Testis (tissue), 3 donors: Measurements from ENCODE around the gene COL11A1. TPM values are rescaled to one million over a fixed set of nuclear protein-coding genes. Genes with fewer than 3 reads are reported as not detected.
"Not testable (repeated sequence)": the region's sequence is repeated elsewhere in the genome, so short reads cannot be mapped to it uniquely, and the experiment has no call there.

Experiments used
- DNase-seq: peaks from one replicate; pipeline ENCODE4 v3.0.0-alpha.2; 2019
- H3K27ac ChIP-seq, 2 donors: fragments of 200-600 bp; sonication (generic); one replicate each; pipeline ENCODE4 v1.5.1; 2019
- H3K27me3 ChIP-seq: fragments of 200-600 bp; sonication (generic); one replicate; pipeline ENCODE4 v1.5.1; 2019
- H3K36me3 ChIP-seq: fragments of 200-600 bp; sonication (generic); one replicate; pipeline ENCODE4 v1.5.1; 2017; ENCODE audit warnings: low read depth; ENCODE audit errors: missing control alignments
- H3K4me1 ChIP-seq: fragments of 200-600 bp; sonication (generic); one replicate; pipeline ENCODE4 v1.5.1; 2019
- H3K4me3 ChIP-seq, 2 donors: fragments of 200-600 bp; sonication (generic); one replicate each; pipeline ENCODE4 v1.5.1; 2017 to 2019
- H3K9me3 ChIP-seq: fragments of 200-600 bp; sonication (generic); one replicate; pipeline ENCODE4 v1.5.1; 2017
- CTCF ChIP-seq, 3 experiments: fragments of 450-650 bp in 2 of 3; fragments of 200-600 bp in 1 of 3; sonication (generic) in 1 of 3; IDR thresholded peaks; one replicate each; pipeline ENCODE4 v1.5.1; 2016 to 2019; ENCODE audit warnings: antibody characterized with exemption in 3 of 3, mild to moderate bottlenecking in 2 of 3, moderate library complexity in 1 of 3
- POLR2A ChIP-seq: fragments of 450-650 bp; IDR thresholded peaks from one replicate; pipeline ENCODE4 v1.6.1; 2017; ENCODE audit warnings: antibody characterized with exemption, mild to moderate bottlenecking, moderate library complexity
- WGBS, 2 donors: methylation state at CpG; one replicate each; pipeline ENCODE4 v1.1.5; 2018; 5-methylcytosine and 5-hydroxymethylcytosine counted together
- intact Hi-C: fragments of 100-400 bp; cut with DNase I; formaldehyde crosslinking; loops from one replicate; pipeline ENCODE4 v1.15.1; 2023; ENCODE audit warnings: low total_unique reads
- polyA plus RNA-seq: library from polyadenylated mRNA; stranded (reverse); fragments of 350-450 nt; fragmentation: Illumina TruSeq; extraction: RNeasy Lipid Tissue Mini Kit (QIAGEN cat#74804); gene quantifications from one replicate; pipeline ENCODE4 v1.2.3, GENCODE V29; 2014; ENCODE audit warnings: low read depth, low replicate concordance; ENCODE audit not compliant: insufficient read depth
- total RNA-seq, 2 donors: library from RNA; depleted of rRNA; stranded (reverse); fragments of >200 nt; gene quantifications; one replicate each; pipeline ENCODE4 v1.2.3, GENCODE V29; 2016

COL11A1 gene
- total and polyA plus RNA-seq, 3 donors from 2014 or later = 3.5 to 7.0 (median 4.0) TPM

DNA sequence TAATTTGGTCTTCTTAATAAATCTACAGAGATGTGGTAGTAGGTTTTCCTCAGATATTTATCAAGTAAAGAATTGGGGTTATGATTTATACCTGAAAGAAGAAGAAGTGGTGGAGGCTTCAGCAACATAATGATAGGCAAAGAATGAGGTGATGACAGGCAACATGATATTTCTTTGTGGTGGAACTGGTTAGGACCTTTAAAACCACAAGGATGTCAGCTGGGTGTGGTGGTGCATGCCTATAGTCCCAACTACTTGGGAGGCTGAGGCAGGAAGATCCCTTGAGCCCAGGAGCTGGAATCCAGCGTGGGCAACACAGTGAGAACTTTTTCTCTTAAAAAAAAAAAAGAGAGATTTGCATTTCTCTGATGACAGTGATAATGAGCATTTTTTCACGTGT is 34.1 kb upstream of the COL11A1 start:
- H3K27me3 ChIP-seq = no peaks in the 10 kb centered on the region
- no peaks in the 10 kb centered on the region for H3K9me3 ChIP-seq
- no peak overlapping the region for H3K27ac ChIP-seq
- TF ChIP-seq POLR2A = no peak
- no peak for TF ChIP-seq CTCF (IDR thresholded peaks at IDR 0.05)
- 68% methylated on average over 2 of the region's 2 CpGs for WGBS, 2 donors
- no peak for DNase-seq
- H3K4me3 ChIP-seq = no peak overlapping the region
- H3K4me1 ChIP-seq = no peaks in the 10 kb centered on the region
- no peaks in the 10 kb centered on the region for H3K36me3 ChIP-seq
- intact Hi-C loops = no loop called here

GRCh38 chr1:103129796-103130195 is 21.5 kb upstream of the COL11A1 start:
- Histone ChIP-seq H3K4me3 (no peak overlapping the region), H3K4me1 (no peaks in the 10 kb centered on the region), H3K27ac (no peak overlapping the region), H3K9me3 (no peaks in the 10 kb centered on the region), H3K27me3 (no peaks in the 10 kb centered on the region), H3K36me3 (no peaks in the 10 kb centered on the region)
- intact Hi-C loops = no loop called here
- 91 to 95% methylated on average over 1 of the region's 1 CpG for WGBS, 2 donors
- TF ChIP-seq POLR2A (no peak), CTCF (IDR thresholded peaks at IDR 0.05) (no peak)
- DNase-seq = no peak

- intact Hi-C loops = no loop called here
- Histone ChIP-seq H3K4me1 (no peaks in the 10 kb centered on the region), H3K27ac (no peak overlapping the region), H3K9me3 (no peaks in the 10 kb centered on the region), H3K36me3 (no peaks in the 10 kb centered on the region), H3K4me3 (no peak overlapping the region), H3K27me3 (no peaks in the 10 kb centered on the region)
- WGBS, 2 donors = 0 to 3% methylated on average over 1 of the region's 1 CpG
- DNase-seq = no peak
- TF ChIP-seq CTCF (IDR thresholded peaks at IDR 0.05) (no peak), POLR2A (no peak)
Observed at GRCh38 chr1:103129255-103129654, 20.9 kb upstream of the COL11A1 start.

GRCh38 chr1:103128256-103128655 is 19.9 kb upstream of the COL11A1 start:
- DNase-seq, H3K27ac ChIP-seq, H3K36me3 ChIP-seq, H3K27me3 ChIP-seq, H3K4me1 ChIP-seq, intact Hi-C loops, H3K4me3 ChIP-seq, H3K9me3 ChIP-seq: not testable (repeated sequence)
- WGBS, 2 donors = 75 to 88% methylated on average over 2 of the region's 2 CpGs

GRCh38 chr1:103125219-103125618 is 16.9 kb upstream of the COL11A1 start:
- no peak for DNase-seq
- no peak overlapping the region for H3K27ac ChIP-seq
- no peaks in the 10 kb centered on the region for H3K27me3 ChIP-seq
- intact Hi-C loops = no loop called here
- WGBS, 2 donors = 94 to 96% methylated on average over 2 of the region's 2 CpGs
- TF ChIP-seq POLR2A = no peak
- TF ChIP-seq CTCF (IDR thresholded peaks at IDR 0.05) = no peak
- no peak overlapping the region for H3K4me3 ChIP-seq
- no peaks in the 10 kb centered on the region for H3K4me1 ChIP-seq
- no peaks in the 10 kb centered on the region for H3K9me3 ChIP-seq
- no peaks in the 10 kb centered on the region for H3K36me3 ChIP-seq
